H1 (cell line): Measurements from ENCODE around the gene ST7L.

ENCODE experiments used
- CHD1 ChIP-seq: IDR thresholded peaks from 2 replicates; pipeline ENCODE4 v1.6.1; 2012; ENCODE audit warnings: low read depth, low read length, improper control_type of control experiment
- EZH2 ChIP-seq: fragments of 200-600 bp; sonication (generic); IDR thresholded peaks from 2 replicates; pipeline ENCODE4 v1.7.1; 2012; ENCODE audit warnings: low read depth, mild to moderate bottlenecking, moderate library complexity, low read length, inconsistent platforms; ENCODE audit not compliant: severe bottlenecking
- HDAC6 ChIP-seq: IDR thresholded peaks from one replicate; pipeline ENCODE4 v1.7.1; 2012; ENCODE audit warnings: low read depth, mild to moderate bottlenecking, inconsistent platforms, low read length, moderate library complexity
- KDM1A ChIP-seq: fragments of 200-600, 300-600 bp; sonication (generic); IDR thresholded peaks from 2 replicates; pipeline ENCODE4 v1.7.1; 2016; ENCODE audit warnings: mild to moderate bottlenecking, low read length, borderline replicate concordance
- POLR2A ChIP-seq, 2 experiments: IDR thresholded peaks; 1 replicate in 1 of 2; 2 replicates in 1 of 2; pipeline ENCODE4 v1.6.1; 2011; ENCODE audit warnings: low read depth in 2 of 2, low read length in 2 of 2, mild to moderate bottlenecking in 2 of 2; ENCODE audit errors: control extremely low read depth in 1 of 2
- RXRA ChIP-seq: IDR thresholded peaks from 2 replicates; pipeline ENCODE4 v1.6.1; 2011; ENCODE audit warnings: low read depth, mild to moderate bottlenecking, low read length, moderate library complexity; ENCODE audit not compliant: insufficient read depth
- TEAD4 ChIP-seq: IDR thresholded peaks from 2 replicates; pipeline ENCODE4 v1.6.1; 2012; ENCODE audit warnings: low read depth, low read length, inconsistent platforms, mixed read lengths
- TF ChIP-seq, protein P1 (sequence below): IDR thresholded peaks from 2 replicates; pipeline ENCODE4 v1.6.1; 2011; ENCODE audit warnings: low read depth, mild to moderate bottlenecking, low read length; ENCODE audit not compliant: insufficient read depth
- TF ChIP-seq, protein P2 (sequence below): IDR thresholded peaks from 2 replicates; pipeline ENCODE4 v1.6.1; 2012; ENCODE audit warnings: inconsistent platforms
- TF ChIP-seq, protein P3 (sequence below), 3 experiments: IDR thresholded peaks; 1 replicate in 2 of 3; 2 replicates in 1 of 3; pipeline versions ENCODE4 v1.5.1 to v1.6.1; 2011; ENCODE audit warnings: low read length in 3 of 3, mild to moderate bottlenecking in 3 of 3, inconsistent platforms in 2 of 3, low read depth in 1 of 3, moderate library complexity in 1 of 3; ENCODE audit not compliant: insufficient read depth in 1 of 3; ENCODE audit errors: control extremely low read depth in 1 of 3

DNA sequence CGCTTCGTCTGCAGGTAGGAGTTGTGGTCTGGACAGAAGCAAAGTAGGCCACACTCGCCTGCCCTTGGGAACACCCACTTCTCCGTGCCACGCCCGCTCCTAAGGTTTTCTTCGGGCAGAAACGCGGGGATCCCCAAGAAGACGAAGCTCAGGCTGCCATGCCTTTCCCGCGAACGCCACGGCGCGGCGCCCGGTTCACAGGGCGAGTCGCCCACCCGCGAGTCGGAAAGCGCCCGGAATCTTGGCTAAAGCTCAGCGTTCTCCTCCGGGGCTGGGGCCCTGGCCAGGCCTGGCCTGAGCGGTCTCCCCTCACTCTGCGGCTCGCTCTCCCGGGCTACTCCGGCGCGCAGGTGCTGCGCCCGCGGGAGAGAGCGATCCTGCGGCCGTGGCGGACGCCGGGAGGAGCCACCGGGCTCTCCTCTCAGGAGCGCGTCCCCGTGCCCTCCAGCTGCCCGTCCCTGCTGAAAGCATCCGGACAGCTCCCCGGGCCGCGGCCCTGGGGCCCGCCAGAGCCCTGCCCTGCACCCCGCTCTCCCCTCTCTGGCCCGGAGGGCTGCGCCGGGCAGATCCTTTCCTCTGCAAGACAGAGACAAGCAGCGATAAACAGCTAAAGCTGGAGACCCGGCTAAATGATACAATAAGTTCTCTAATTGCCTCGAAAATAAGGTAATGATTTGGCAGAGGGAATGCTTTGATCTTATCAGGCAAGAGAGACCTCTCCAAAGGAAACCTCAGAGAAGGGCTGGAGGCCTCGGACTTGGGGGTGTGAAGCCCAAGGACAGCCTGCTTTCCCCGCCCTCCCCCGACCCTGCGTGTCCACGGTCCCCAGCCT, 116.9 kb downstream of the ST7L start:
- TF ChIP-seq KDM1A (no peak), TEAD4 (no peak), RXRA (no peak), CHD1 (no peak), POLR2A (IDR thresholded peaks at IDR 0.05; ENCODE audit: control extremely low read depth in 1 of 2, low read depth in 2 of 2, low read length in 2 of 2) (no peak), EZH2 (peak; percentile 80), HDAC6 (no peak)
- TF ChIP-seq, protein P1, sequence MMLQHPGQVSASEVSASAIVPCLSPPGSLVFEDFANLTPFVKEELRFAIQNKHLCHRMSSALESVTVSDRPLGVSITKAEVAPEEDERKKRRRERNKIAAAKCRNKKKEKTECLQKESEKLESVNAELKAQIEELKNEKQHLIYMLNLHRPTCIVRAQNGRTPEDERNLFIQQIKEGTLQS: no peak
- TF ChIP-seq, protein P2, sequence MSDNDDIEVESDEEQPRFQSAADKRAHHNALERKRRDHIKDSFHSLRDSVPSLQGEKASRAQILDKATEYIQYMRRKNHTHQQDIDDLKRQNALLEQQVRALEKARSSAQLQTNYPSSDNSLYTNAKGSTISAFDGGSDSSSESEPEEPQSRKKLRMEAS: peak; percentile 43; the same call in 1 of the 2 replicates
- TF ChIP-seq, protein P3, sequence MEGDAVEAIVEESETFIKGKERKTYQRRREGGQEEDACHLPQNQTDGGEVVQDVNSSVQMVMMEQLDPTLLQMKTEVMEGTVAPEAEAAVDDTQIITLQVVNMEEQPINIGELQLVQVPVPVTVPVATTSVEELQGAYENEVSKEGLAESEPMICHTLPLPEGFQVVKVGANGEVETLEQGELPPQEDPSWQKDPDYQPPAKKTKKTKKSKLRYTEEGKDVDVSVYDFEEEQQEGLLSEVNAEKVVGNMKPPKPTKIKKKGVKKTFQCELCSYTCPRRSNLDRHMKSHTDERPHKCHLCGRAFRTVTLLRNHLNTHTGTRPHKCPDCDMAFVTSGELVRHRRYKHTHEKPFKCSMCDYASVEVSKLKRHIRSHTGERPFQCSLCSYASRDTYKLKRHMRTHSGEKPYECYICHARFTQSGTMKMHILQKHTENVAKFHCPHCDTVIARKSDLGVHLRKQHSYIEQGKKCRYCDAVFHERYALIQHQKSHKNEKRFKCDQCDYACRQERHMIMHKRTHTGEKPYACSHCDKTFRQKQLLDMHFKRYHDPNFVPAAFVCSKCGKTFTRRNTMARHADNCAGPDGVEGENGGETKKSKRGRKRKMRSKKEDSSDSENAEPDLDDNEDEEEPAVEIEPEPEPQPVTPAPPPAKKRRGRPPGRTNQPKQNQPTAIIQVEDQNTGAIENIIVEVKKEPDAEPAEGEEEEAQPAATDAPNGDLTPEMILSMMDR (IDR thresholded peaks at IDR 0.05; ENCODE audit: control extremely low read depth in 1 of 3, insufficient read depth in 1 of 3, low read depth in 1 of 3, low read length in 3 of 3): peak in 2 of 3 experiments; percentile 38 to 49; a peak in 2 of 4 replicates
